HepG2 (cell line): ENCODE data around the gene ITGA2. TPM values are rescaled to one million over a fixed set of nuclear protein-coding genes. Genes with fewer than 3 reads are reported as not detected.
A peak's percentile ranks its signal among the peaks of the same experiment; 100 is the strongest.

Experiments
- ARHGAP35 ChIP-seq: sonication (generic); formaldehyde crosslinking; IDR thresholded peaks from 2 replicates; pipeline ENCODE4 v1.9.0; 2022; ENCODE audit warnings: mild to moderate bottlenecking, inconsistent platforms, moderate library complexity, missing genetic modification reagents, borderline replicate concordance
- ASH2L ChIP-seq: fragments of 300-600, 200-600 bp; sonication (generic); IDR thresholded peaks from 2 replicates; pipeline ENCODE4 v1.7.0; 2017; ENCODE audit warnings: low read depth, mild to moderate bottlenecking, moderate library complexity, mixed read lengths, low read length; ENCODE audit not compliant: insufficient read length
- EZH2 ChIP-seq: conservative IDR thresholded peaks from 2 replicates; pipeline ENCODE4 v1.6.1; 2012; ENCODE audit warnings: mild to moderate bottlenecking, low read depth, low read length, moderate library complexity
- GPN1 ChIP-seq: sonication (generic); formaldehyde crosslinking; IDR thresholded peaks from 2 replicates; pipeline ENCODE4 v1.5.1; 2020; ENCODE audit warnings: missing genetic modification reagents, borderline replicate concordance
- HOMEZ ChIP-seq: IDR thresholded peaks from 2 replicates; pipeline ENCODE4 v1.6.1; 2016; ENCODE audit warnings: low read depth
- KDM5B ChIP-seq: sonication (generic); formaldehyde crosslinking; IDR thresholded peaks from 2 replicates; pipeline ENCODE4 v1.4.0; 2020; ENCODE audit warnings: missing genetic modification reagents, mild to moderate bottlenecking, borderline replicate concordance
- PBX3 ChIP-seq: sonication (generic); formaldehyde crosslinking; IDR thresholded peaks from 2 replicates; pipeline ENCODE4 v1.8.1; 2023; ENCODE audit warnings: missing genetic modification reagents, inconsistent platforms, borderline replicate concordance
- RBAK ChIP-seq: sonication (generic); formaldehyde crosslinking; IDR thresholded peaks from 2 replicates; pipeline ENCODE4 v1.5.1; 2020; ENCODE audit warnings: mild to moderate bottlenecking, missing genetic modification reagents
- ZNF274 ChIP-seq: sonication (generic); formaldehyde crosslinking; IDR thresholded peaks from 2 replicates; pipeline ENCODE4 v1.5.1; 2020; ENCODE audit warnings: mild to moderate bottlenecking, missing genetic modification reagents
- ZNF333 ChIP-seq: sonication (generic); formaldehyde crosslinking; IDR thresholded peaks from 2 replicates; pipeline ENCODE4 v1.4.0; 2020; ENCODE audit warnings: mild to moderate bottlenecking, missing genetic modification reagents, borderline replicate concordance
- ZNF451 ChIP-seq: sonication (generic); formaldehyde crosslinking; IDR thresholded peaks from 2 replicates; pipeline ENCODE4 v1.5.0; 2020; ENCODE audit warnings: mild to moderate bottlenecking, missing genetic modification reagents
- ZNF619 ChIP-seq: sonication (generic); formaldehyde crosslinking; IDR thresholded peaks from 2 replicates; pipeline ENCODE4 v1.4.0; 2020; ENCODE audit warnings: mild to moderate bottlenecking, missing genetic modification reagents
- polyA plus RNA-seq, 8 experiments: library from polyadenylated mRNA; depleted of rRNA in 3 of 8; stranded (reverse) in 7 of 8; unstranded in 1 of 8; fragments of >200 nt; fragmentation: Illumina TruSeq in 4 of 8; extraction: Trizol in 4 of 8; gene quantifications; 2 replicates each; pipeline versions ENCODE4 v1.2.1 to v1.2.3, GENCODE V29; 2011 to 2016; ENCODE audit warnings: low read depth in 4 of 8, missing spikeins in 1 of 8, mixed read lengths in 1 of 8; ENCODE audit not compliant: insufficient read depth in 1 of 8
- total RNA-seq, 5 experiments: library from RNA; depleted of rRNA; stranded (reverse); fragments of >200 nt; fragmentation: Illumina TruSeq; extraction: Trizol; gene quantifications; 2 replicates each; pipeline ENCODE4 v1.2.3, GENCODE V29; 2016; ENCODE audit warnings: low read depth in 1 of 5
- TF ChIP-seq, protein P1 (sequence below): sonication (generic); formaldehyde crosslinking; IDR thresholded peaks from 2 replicates; pipeline ENCODE4 v1.5.0; 2020; ENCODE audit warnings: mild to moderate bottlenecking, missing genetic modification reagents, borderline replicate concordance
- TF ChIP-seq, protein P2 (sequence below): IDR thresholded peaks from 2 replicates; pipeline ENCODE4 v1.4.0; 2020; ENCODE audit warnings: mild to moderate bottlenecking, missing genetic modification reagents

The ITGA2 gene
- total and polyA plus RNA-seq, 2 of the 13 experiments (the other 11 are each of a cell fraction or from before 2014, with no cell fraction given) = 15.8 to 58.3 TPM

DNA sequence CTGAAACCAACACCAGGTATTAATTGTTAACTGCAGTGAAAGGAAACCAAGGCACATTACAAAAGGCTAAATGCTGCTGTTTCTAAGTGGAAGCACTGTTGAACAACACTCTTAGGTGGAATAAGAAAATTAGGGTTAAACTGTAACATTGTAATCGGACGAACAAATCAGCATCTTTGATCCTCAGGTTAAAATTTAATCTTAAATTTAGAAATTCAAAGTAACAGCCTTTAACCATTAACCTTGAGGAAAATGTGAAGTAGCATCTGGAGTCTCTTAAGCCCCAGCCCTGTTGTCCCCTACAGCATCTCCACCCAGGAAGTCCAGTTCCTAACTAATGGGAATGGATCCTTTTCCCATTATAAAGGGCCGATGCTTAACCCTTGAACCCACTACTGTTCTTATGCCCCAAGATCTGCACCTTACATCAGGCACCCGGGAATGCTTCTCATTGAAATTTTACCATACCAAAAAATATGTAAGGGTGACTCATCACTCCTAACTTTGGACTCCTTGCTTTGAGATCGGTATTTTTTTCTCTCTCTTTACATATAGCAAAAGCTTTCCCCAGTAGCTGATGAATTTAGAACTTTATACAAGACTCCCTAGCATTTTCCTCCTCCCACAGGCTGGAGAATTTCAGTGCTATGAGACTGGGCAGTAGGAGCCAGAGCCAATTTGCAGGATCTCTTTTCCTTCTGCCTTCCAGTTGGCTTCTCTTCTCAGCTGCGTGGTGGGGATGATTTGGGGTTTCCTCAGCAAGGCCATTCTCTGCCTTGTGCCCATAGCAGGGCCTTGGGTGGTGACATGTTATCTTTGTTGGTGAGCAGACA is 32.0 kb upstream of the ITGA2 start (continued):
- TF ChIP-seq KDM5B (CRISPR knock-in tag) = no peak
- no peak for TF ChIP-seq ZNF619 (CRISPR knock-in tag)
- peak; percentile 55; the same call in 1 of the 2 replicates for TF ChIP-seq HOMEZ (CRISPR knock-in tag)
- TF ChIP-seq EZH2 = no peak
- TF ChIP-seq, protein P1, sequence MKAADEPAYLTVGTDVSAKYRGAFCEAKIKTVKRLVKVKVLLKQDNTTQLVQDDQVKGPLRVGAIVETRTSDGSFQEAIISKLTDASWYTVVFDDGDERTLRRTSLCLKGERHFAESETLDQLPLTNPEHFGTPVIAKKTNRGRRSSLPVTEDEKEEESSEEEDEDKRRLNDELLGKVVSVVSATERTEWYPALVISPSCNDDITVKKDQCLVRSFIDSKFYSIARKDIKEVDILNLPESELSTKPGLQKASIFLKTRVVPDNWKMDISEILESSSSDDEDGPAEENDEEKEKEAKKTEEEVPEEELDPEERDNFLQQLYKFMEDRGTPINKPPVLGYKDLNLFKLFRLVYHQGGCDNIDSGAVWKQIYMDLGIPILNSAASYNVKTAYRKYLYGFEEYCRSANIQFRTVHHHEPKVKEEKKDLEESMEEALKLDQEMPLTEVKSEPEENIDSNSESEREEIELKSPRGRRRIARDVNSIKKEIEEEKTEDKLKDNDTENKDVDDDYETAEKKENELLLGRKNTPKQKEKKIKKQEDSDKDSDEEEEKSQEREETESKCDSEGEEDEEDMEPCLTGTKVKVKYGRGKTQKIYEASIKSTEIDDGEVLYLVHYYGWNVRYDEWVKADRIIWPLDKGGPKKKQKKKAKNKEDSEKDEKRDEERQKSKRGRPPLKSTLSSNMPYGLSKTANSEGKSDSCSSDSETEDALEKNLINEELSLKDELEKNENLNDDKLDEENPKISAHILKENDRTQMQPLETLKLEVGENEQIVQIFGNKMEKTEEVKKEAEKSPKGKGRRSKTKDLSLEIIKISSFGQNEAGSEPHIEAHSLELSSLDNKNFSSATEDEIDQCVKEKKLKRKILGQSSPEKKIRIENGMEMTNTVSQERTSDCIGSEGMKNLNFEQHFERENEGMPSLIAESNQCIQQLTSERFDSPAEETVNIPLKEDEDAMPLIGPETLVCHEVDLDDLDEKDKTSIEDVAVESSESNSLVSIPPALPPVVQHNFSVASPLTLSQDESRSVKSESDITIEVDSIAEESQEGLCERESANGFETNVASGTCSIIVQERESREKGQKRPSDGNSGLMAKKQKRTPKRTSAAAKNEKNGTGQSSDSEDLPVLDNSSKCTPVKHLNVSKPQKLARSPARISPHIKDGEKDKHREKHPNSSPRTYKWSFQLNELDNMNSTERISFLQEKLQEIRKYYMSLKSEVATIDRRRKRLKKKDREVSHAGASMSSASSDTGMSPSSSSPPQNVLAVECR (CRISPR knock-in tag) = no peak
- no peak for TF ChIP-seq ZNF333
- TF ChIP-seq RBAK (CRISPR knock-in tag) = no peak
- no peak for TF ChIP-seq ARHGAP35
- TF ChIP-seq ZNF274 = no peak
- TF ChIP-seq ASH2L = peak; percentile 41
- TF ChIP-seq, protein P2, sequence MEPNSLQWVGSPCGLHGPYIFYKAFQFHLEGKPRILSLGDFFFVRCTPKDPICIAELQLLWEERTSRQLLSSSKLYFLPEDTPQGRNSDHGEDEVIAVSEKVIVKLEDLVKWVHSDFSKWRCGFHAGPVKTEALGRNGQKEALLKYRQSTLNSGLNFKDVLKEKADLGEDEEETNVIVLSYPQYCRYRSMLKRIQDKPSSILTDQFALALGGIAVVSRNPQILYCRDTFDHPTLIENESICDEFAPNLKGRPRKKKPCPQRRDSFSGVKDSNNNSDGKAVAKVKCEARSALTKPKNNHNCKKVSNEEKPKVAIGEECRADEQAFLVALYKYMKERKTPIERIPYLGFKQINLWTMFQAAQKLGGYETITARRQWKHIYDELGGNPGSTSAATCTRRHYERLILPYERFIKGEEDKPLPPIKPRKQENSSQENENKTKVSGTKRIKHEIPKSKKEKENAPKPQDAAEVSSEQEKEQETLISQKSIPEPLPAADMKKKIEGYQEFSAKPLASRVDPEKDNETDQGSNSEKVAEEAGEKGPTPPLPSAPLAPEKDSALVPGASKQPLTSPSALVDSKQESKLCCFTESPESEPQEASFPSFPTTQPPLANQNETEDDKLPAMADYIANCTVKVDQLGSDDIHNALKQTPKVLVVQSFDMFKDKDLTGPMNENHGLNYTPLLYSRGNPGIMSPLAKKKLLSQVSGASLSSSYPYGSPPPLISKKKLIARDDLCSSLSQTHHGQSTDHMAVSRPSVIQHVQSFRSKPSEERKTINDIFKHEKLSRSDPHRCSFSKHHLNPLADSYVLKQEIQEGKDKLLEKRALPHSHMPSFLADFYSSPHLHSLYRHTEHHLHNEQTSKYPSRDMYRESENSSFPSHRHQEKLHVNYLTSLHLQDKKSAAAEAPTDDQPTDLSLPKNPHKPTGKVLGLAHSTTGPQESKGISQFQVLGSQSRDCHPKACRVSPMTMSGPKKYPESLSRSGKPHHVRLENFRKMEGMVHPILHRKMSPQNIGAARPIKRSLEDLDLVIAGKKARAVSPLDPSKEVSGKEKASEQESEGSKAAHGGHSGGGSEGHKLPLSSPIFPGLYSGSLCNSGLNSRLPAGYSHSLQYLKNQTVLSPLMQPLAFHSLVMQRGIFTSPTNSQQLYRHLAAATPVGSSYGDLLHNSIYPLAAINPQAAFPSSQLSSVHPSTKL = peak; percentile 29; the same call in 1 of the 2 replicates
- no peak for TF ChIP-seq GPN1 (CRISPR knock-in tag)
- TF ChIP-seq PBX3 (CRISPR knock-in tag) = no peak
- no peak for TF ChIP-seq ZNF451 (CRISPR knock-in tag)
